GM23248 (cell line): ENCODE results near the gene ZBTB20. TPM values are rescaled to one million over a fixed set of nuclear protein-coding genes. Genes with fewer than 3 reads are reported as not detected.

ENCODE experiments used
- DNase-seq: peaks from one replicate; pipeline ENCODE4 v3.0.0-alpha.2; 2015
- H2AFZ ChIP-seq: fragments of 200-600 bp; sonication (generic); 2 replicates; pipeline ENCODE4 v1.6.1; 2016; ENCODE audit warnings: antibody characterized with exemption
- H3F3A ChIP-seq: fragments of 200-600 bp; sonication (generic); 2 replicates; pipeline ENCODE4 v1.6.1; 2016; ENCODE audit warnings: mild to moderate bottlenecking, antibody characterized with exemption, mixed run types; ENCODE audit not compliant: insufficient read depth
- H3K27ac ChIP-seq: fragments of 200-600 bp; sonication (generic); 2 replicates; pipeline ENCODE4 v1.5.1; 2016; ENCODE audit warnings: mild to moderate bottlenecking
- H3K27me3 ChIP-seq: fragments of 200-600 bp; sonication (generic); replicated peaks from 2 replicates; pipeline ENCODE4 v1.6.1; 2016; ENCODE audit warnings: mild to moderate bottlenecking; ENCODE audit not compliant: insufficient read depth
- H3K36me3 ChIP-seq: fragments of 200-600 bp; sonication (generic); 2 replicates; pipeline ENCODE4 v1.6.1; 2016; ENCODE audit warnings: low read depth, mild to moderate bottlenecking
- H3K4me1 ChIP-seq: fragments of 200-600 bp; sonication (generic); 2 replicates; pipeline ENCODE4 v1.6.1; 2016; ENCODE audit warnings: mild to moderate bottlenecking; ENCODE audit not compliant: insufficient read depth
- H3K4me2 ChIP-seq: fragments of 200-600 bp; sonication (generic); one replicate; pipeline ENCODE4 v1.6.1; 2016; ENCODE audit warnings: mild to moderate bottlenecking; ENCODE audit not compliant: unreplicated experiment
- H3K4me3 ChIP-seq: fragments of 200-600 bp; sonication (generic); 2 replicates; pipeline ENCODE4 v1.5.1; 2016; ENCODE audit warnings: mild to moderate bottlenecking
- H3K79me2 ChIP-seq: fragments of 200-600 bp; sonication (generic); 2 replicates; pipeline ENCODE4 v1.6.1; 2016; ENCODE audit warnings: mild to moderate bottlenecking; ENCODE audit not compliant: insufficient read depth
- H3K9ac ChIP-seq: fragments of 200-600 bp; sonication (generic); 2 replicates; pipeline ENCODE4 v1.6.1; 2016; ENCODE audit warnings: mild to moderate bottlenecking
- H3K9me2 ChIP-seq: fragments of 200-600 bp; sonication (generic); 2 replicates; pipeline ENCODE4 v1.6.1; 2016; ENCODE audit warnings: mixed run types, mild to moderate bottlenecking, moderate library complexity; ENCODE audit not compliant: insufficient read depth
- H3K9me3 ChIP-seq: fragments of 200-600 bp; sonication (generic); one replicate; pipeline ENCODE4 v1.6.1; 2017; ENCODE audit warnings: low read depth
- H4K20me1 ChIP-seq: fragments of 200-600 bp; sonication (generic); 2 replicates; pipeline ENCODE4 v1.6.0; 2016; ENCODE audit not compliant: insufficient read depth
- EZH2 ChIP-seq: fragments of 200-600 bp; sonication (generic); IDR thresholded peaks from 2 replicates; pipeline ENCODE4 v1.6.1; 2018; ENCODE audit warnings: antibody characterized with exemption, mild to moderate bottlenecking; ENCODE audit not compliant: insufficient read depth, poor library complexity, severe bottlenecking
- EZH2phosphoT487 ChIP-seq: fragments of 200-600 bp; sonication (generic); IDR thresholded peaks from 2 replicates; pipeline ENCODE4 v1.6.1; 2018; ENCODE audit warnings: antibody characterized with exemption, moderate library complexity, mild to moderate bottlenecking, low read depth; ENCODE audit not compliant: insufficient read depth
- WGBS, 2 experiments: methylation state at CpG; one replicate each; pipeline ENCODE4 v1.1.6; 2015 to 2017; ENCODE audit warnings: low lambda C conversion rate in 2 of 2, low coverage in 1 of 2; ENCODE audit errors: missing lambda C conversion rate in 2 of 2; 5-methylcytosine and 5-hydroxymethylcytosine counted together
- in situ Hi-C: fragments of 300-500 bp; cut with MboI; formaldehyde crosslinking; loops from 2 replicates; pipeline ENCODE4 v1.15.0; 2020
- polyA plus RNA-seq: library from polyadenylated mRNA; unstranded; fragments of >200 nt; fragmentation: Nextera tagmentation; extraction: Ambion mirVana; gene quantifications from 2 replicates; pipeline ENCODE4 v1.2.1, GENCODE V29; 2016
- total RNA-seq: library from RNA; depleted of rRNA; stranded (reverse); fragments of >200 nt; shearing (Covaris generic); gene quantifications from 2 replicates; pipeline ENCODE4 v1.2.3, GENCODE V29; 2014

ZBTB20 gene
- total and polyA plus RNA-seq, 2 experiments from 2014 or later: 9.2 to 12.2 TPM

DNA sequence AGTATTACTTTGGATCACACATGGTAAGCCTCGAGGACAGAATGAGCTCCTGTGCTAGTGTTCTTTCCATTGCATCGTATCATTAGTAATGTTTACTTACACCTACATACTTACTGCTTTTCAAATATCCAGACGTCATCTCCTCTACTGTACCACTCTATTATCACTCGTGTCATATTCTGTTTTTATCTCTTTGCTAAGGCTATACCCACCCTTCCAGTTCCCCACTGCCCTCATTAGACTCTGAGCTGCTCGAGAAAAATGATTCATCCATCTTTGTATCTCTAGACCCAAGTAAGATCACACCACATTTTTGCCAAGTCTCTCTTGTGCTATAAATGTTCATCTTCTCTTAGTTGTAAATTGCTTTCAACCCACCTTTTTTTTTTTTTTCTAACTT is 607.6 kb downstream of the ZBTB20 start:
- H3F3A ChIP-seq: peaks cover 1% of the 10 kb centered on the region; the same call in 1 of the 2 replicates
- H3K9ac ChIP-seq: no peak overlapping the region
- H3K9me2 ChIP-seq: no peaks in the 10 kb centered on the region
- no peak overlapping the region for H3K4me3 ChIP-seq
- DNase-seq: no peak
- H3K27me3 ChIP-seq: no peaks in the 10 kb centered on the region
- no peak overlapping the region for H2AFZ ChIP-seq
- H3K79me2 ChIP-seq: peaks cover 15% of the 10 kb centered on the region
- H3K4me1 ChIP-seq: peaks cover 2% of the 10 kb centered on the region
- no peak overlapping the region for H3K4me2 ChIP-seq
- TF ChIP-seq EZH2: no peak
- no peak for TF ChIP-seq EZH2phosphoT487
- H3K36me3 ChIP-seq: no peaks in the 10 kb centered on the region
- in situ Hi-C loops: no loop called here
- H3K9me3 ChIP-seq: no peaks in the 10 kb centered on the region
- WGBS, 2 experiments: 83 to 87% methylated on average over 5 of the region's 5 CpGs
- H4K20me1 ChIP-seq: no peaks in the 10 kb centered on the region
- no peak overlapping the region for H3K27ac ChIP-seq

DNA sequence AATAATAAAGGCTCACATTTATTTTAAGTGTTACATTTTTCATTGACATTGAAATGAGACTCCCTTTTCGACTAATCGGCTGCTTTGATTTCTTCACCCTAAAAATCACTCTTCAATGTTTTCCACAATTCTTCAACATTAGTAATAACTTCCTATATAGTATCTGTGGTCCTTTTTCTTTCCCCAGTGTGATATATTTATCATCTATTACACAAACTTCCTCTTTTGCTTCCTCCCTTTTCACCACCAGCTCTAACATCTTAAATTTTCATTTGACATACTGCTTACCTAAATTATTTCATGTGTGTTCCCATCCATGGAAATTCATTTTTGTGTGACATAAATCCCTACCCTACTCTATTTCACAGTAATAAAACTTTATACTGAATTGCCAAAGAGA is 608.9 kb downstream of the ZBTB20 start:
- Histone ChIP-seq H3K36me3 (no peaks in the 10 kb centered on the region), H3K4me1 (no peaks in the 10 kb centered on the region), H2AFZ (no peak overlapping the region), H3K27ac (no peak overlapping the region), H3K79me2 (peaks cover 24% of the 10 kb centered on the region), H3K27me3 (no peaks in the 10 kb centered on the region), H4K20me1 (no peaks in the 10 kb centered on the region), H3K4me3 (no peak overlapping the region), H3K9me3 (no peaks in the 10 kb centered on the region), H3K9ac (no peak overlapping the region), H3K9me2 (no peaks in the 10 kb centered on the region), H3F3A (no peaks in the 10 kb centered on the region), H3K4me2 (no peak overlapping the region)
- 96 to 98% methylated on average over 2 of the region's 2 CpGs for WGBS, 2 experiments
- TF ChIP-seq EZH2 (no peak), EZH2phosphoT487 (no peak)
- DNase-seq: no peak
- in situ Hi-C loops: no loop called here

DNA sequence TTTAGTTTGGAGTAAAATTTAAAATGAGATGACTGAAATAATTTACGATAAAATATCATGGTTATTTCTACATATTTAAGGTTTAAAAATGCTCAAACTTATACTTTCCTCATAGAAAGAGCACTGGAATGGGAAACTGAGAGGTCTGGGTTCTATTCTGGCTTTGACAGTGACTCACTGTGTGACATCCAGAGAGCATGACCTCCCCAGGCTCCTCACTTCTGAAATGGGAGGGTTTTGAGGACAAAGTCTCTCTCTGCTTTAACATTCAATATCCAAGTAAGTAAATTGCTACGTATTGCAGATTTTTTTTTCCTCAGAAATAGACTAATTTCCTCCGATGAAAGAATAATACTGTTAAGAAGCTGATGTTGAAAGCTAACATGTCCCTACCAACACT is 618.6 kb downstream of the ZBTB20 start:
- Histone ChIP-seq H4K20me1 (no peaks in the 10 kb centered on the region), H3K4me3 (no peak overlapping the region), H2AFZ (no peak overlapping the region), H3K79me2 (0 out of 2 replicates have a peak, but pooled peaks cover 9% of the 10 kb centered on the region), H3K4me1 (peaks cover 3% of the 10 kb centered on the region; the same call in 1 of the 2 replicates), H3K4me2 (no peak overlapping the region), H3F3A (no peaks in the 10 kb centered on the region), H3K9ac (no peak overlapping the region), H3K36me3 (no peaks in the 10 kb centered on the region), H3K27me3 (no peaks in the 10 kb centered on the region), H3K27ac (no peak overlapping the region), H3K9me2 (no peaks in the 10 kb centered on the region), H3K9me3 (no peaks in the 10 kb centered on the region)
- DNase-seq: no peak
- in situ Hi-C loops: no loop called here
- WGBS, 2 experiments: 97 to 98% methylated on average over 3 of the region's 3 CpGs
- no peak for TF ChIP-seq EZH2phosphoT487
- TF ChIP-seq EZH2: no peak

DNA sequence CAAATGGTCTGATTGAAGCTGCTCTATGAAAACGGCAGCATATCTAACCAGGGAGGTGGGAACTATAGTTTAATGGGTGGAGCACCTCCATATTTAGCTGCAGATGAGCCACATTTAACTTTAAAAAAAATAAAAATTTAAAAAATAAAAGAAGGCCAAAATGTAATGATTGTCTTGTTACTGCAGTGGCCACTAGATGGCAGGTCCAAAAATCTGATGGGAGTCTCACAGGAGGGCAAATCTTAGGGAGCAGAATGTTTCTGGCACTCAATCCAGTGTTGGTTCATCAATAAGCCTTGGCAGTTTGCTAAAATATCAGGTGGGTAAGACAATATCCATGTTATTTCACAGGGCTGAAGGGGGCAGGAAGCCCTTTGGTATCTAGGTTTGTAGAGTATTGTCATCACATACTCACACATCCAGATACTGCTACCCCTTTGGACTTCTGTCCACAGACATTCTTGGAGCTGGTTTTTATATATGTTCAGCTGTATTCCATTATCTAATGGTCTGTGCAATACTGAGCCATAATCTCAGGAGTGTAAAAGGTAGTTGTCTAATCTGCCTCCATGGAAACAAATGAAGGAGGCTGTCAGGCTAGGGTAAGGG is 619.9 kb downstream of the ZBTB20 start:
- TF ChIP-seq EZH2 (no peak), EZH2phosphoT487 (no peak)
- no peak overlapping the region for H3K27ac ChIP-seq
- no peak overlapping the region for H3K4me3 ChIP-seq
- H3K9me2 ChIP-seq: no peaks in the 10 kb centered on the region
- H3K79me2 ChIP-seq: no peaks in the 10 kb centered on the region
- no peak overlapping the region for H3K9ac ChIP-seq
- in situ Hi-C loops: no loop called here
- H4K20me1 ChIP-seq: no peaks in the 10 kb centered on the region
- H3K4me1 ChIP-seq: peaks cover 3% of the 10 kb centered on the region; the same call in 1 of the 2 replicates
- 33 to 37% methylated on average over 1 of the region's 1 CpG for WGBS, 2 experiments
- DNase-seq: peak; percentile 53
- H3F3A ChIP-seq: no peaks in the 10 kb centered on the region
- H3K27me3 ChIP-seq: no peaks in the 10 kb centered on the region
- H3K4me2 ChIP-seq: no peak overlapping the region
- H2AFZ ChIP-seq: no peak overlapping the region
- H3K36me3 ChIP-seq: no peaks in the 10 kb centered on the region
- H3K9me3 ChIP-seq: no peaks in the 10 kb centered on the region
